Erythroblast (primary cell): Measurements from ENCODE around the gene ACTR2.
"Not testable (repeated sequence)": the region's sequence is repeated elsewhere in the genome, so short reads cannot be mapped to it uniquely, and the experiment has no call there.

Experiments
- DNase-seq, 2 experiments: peaks; one replicate each; lab custom pipeline; 2025; lab: John Stamatoyannopoulos, UW
- GATA1 ChIP-seq: IDR thresholded peaks from 2 replicates; pipeline ENCODE4 v1.6.1; 2011; ENCODE audit warnings: low read depth, mild to moderate bottlenecking, control low read depth, low read length, moderate library complexity
- POLR2A ChIP-seq: IDR thresholded peaks from 2 replicates; pipeline ENCODE4 v1.6.1; 2011; ENCODE audit warnings: mild to moderate bottlenecking, low read length

ACTR2 gene

DNA sequence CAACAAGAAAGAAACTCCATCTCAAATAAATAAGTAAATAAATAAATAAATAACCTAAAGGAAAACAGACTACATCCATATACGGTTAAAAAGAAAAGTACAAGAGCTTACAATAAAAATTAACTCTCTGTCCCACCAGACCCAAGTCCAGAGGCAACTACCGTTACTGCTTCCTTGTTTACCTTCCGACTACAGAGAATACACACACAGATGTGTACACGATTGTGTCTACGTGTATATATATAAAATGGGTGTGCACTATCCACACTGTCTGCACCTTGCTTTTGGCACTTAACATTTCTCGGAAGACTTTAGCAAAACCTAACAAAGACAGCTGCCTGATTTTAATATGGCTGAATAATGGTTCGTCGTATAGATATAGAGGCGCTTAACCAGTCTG is 69.9 kb downstream of the ACTR2 start:
- no peak for DNase-seq
- TF ChIP-seq GATA1 = no peak
- TF ChIP-seq POLR2A = no peak

DNA sequence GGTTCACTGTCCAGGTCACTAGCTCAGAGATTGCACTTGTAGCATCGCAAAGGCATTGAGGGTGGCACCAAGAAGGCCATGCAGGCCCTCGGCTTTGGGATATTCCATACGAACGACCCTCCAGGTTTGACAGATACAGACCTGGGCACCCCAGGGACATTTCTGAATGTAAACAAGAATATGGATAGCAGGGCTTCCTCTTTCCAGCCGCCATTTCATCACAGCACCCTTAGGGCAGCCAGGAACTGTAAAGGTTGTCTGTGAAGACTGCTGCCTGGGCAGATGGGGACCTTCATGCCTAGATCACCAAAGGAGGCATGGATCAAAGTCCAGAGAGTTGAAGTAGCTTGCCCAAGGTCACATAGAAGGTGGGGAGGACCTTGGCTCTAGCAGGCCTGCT is 70.5 kb downstream of the ACTR2 start:
- TF ChIP-seq GATA1 = no peak
- no peak for TF ChIP-seq POLR2A
- no peak for DNase-seq

DNA sequence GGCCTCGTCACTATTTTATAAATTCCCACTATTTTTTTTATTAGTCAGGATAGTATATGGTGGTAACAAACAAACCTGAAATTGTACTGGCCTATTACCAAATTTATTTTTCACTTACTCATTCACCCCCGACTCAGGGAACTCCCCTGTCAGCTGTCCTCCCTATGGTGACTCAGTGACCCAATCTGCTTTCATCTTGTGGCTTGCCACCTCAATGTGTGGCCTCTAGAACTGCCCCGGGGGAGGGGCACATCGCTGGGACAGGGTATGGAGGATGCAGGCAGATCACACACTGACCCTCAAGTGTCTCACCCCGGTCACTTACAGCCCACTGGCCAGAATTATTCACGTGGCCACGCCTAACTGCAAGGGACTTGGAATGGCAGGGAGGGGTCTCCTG is 71.6 kb downstream of the ACTR2 start:
- TF ChIP-seq POLR2A (no peak), GATA1 (no peak)
- peak in 1 of 2 experiments; percentile 12 for DNase-seq

DNA sequence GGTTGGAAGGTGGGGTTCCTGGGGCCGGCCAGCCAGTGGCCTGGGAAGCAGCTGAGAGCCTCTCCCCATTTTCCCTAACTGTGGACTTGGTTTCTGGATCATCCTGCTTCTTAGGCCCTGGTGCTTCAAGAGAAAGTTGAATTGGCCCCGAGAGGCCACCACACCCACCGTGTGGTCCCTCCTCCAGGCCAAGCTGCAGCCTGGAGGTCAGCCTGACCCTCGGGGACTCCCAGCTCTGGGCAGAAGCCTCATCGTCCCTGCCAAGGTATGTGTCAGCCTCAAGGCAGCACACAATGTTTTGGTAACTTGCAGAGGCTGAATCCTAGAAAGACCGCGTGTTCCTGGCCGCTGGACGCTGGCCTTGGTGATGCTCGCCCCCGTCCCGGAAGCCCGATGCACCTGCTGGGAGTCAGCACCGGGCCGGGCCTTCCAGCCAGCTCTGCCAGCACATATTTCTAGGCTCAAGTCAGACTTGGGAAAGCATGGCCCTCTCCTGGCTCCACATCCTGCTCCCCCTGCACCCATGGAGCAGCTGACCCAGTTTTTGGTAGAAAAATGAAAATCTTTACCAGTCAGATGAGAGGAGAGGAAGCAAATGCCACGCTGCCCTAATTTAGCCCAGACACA is 72.6 kb downstream of the ACTR2 start:
- DNase-seq = no peak
- TF ChIP-seq POLR2A = no peak
- no peak for TF ChIP-seq GATA1

DNA sequence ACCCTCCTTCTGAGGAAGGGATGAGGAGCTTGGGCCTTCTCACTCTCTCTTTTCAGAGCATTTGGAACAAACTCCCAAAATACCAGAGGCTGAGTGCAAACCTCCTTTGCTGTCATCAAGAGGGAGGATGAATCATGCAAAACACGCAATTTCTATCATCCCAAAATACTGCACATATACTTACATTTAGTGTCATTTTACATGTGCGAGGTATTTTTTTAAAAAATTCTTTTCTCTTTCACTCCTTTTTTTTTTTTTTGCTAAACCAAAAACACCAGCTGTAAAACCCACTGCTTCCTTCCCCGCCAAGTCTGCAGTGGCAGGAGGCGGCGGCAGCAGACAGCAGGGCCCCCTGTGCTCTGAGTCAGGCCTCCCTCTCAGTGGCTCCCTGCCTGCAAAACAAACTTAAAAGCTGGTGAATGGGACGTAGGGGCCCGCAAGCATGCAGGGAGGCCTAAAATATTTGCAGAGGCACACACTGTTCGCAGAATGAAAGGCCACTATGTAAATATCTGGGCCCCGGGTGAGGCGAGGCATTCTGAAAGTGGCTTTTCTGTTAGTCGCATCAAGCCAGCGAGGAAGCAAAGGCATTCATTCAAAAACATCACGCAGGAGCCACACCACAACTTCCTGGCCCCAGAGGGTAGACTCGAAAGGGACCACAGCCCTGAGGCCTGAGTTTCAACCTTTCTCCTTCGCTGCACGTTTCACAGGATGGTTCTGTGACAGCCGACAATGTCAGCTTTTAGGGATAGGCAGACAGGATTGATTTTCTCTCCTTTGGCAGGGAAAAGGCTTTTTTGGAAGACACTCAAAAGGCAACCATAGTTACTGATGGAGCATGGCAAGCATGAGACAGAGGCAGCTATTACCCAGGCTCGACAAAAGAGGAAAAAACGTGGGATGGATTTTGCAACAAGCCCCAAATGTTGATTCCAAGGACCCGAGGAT is 73.4 kb downstream of the ACTR2 start:
- no peak for TF ChIP-seq GATA1
- no peak for TF ChIP-seq POLR2A
- no peak for DNase-seq

DNA sequence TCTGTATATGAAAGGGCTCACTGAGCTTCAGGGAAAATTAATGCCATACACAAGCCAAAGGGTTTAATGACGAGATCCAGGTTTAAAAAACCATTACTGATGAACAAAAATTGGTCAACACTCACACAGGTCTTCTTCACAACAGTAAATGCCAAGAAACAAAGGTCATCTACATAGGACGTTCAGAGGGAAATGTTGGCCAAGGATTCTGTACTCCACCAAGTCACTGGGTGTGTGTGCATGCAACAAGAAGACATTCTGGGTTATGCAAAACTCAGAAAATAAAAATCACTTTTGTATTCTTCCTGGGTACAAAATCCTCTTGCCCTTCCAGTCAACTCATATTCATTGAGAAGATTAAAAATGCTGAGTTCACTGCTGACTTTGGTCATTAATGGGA is 78.3 kb downstream of the ACTR2 start:
- no peak for TF ChIP-seq GATA1
- TF ChIP-seq POLR2A = no peak
- no peak for DNase-seq

DNA sequence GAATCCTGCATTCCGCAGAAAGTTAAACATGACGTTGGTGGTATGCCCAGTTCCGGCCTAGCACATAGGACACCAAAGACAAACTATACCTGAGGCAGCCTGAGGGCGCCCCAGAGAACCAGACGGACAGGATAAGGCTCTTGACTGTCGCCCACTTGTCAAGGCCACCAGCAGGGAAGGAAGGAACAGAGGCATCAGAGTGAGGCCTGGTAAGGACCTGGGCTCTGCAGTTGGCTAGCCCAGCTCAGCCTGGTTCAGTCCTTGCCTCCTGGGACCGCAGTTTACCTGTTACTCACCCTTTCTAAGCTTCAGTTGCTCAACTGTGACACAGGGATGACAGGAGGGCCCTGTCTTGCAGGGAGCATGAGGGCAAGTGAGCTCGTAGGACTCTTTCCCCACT is 82.1 kb downstream of the ACTR2 start:
- TF ChIP-seq POLR2A = no peak
- no peak for TF ChIP-seq GATA1
- no peak for DNase-seq

DNA sequence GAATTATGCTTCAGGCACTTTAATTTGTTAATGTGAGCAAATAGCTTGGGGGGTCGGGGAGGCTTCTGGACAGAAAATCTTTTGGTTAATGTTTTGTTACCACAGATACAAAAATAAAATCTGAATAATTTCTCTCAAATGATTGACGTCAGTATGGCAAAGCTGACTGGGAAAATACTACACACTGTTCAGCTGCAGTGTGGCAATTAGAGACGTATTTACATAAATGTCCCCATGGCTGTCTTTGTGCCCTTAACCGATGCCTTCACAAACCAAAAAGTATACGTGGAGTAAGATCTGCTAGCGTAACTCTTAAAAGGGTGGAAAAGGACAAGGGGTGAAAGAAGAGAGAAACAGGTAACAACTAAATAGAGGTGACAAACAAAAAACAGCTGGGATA is 83.4 kb downstream of the ACTR2 start:
- no peak for DNase-seq
- TF ChIP-seq GATA1 = no peak
- no peak for TF ChIP-seq POLR2A

DNA sequence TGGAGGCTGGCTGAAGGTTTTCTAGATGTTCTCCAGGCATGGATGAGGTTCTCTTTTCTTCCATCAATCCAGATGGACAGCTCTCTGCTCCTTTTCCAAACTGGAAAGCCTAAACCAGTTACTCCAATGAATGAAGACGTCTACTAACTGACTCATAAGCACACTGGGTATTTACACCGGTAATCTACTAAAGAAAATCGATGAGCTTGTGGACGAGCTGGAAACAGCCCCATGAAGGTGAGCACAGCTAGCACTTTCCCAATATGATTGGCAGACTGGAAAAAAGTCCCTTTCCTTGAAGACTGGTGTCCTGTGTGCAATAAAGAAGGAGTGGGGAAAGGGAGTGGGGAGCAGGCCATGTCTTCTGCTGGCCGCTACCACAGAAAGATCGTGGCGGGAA is 84.0 kb downstream of the ACTR2 start:
- DNase-seq = no peak
- TF ChIP-seq POLR2A (no peak), GATA1 (no peak)

DNA sequence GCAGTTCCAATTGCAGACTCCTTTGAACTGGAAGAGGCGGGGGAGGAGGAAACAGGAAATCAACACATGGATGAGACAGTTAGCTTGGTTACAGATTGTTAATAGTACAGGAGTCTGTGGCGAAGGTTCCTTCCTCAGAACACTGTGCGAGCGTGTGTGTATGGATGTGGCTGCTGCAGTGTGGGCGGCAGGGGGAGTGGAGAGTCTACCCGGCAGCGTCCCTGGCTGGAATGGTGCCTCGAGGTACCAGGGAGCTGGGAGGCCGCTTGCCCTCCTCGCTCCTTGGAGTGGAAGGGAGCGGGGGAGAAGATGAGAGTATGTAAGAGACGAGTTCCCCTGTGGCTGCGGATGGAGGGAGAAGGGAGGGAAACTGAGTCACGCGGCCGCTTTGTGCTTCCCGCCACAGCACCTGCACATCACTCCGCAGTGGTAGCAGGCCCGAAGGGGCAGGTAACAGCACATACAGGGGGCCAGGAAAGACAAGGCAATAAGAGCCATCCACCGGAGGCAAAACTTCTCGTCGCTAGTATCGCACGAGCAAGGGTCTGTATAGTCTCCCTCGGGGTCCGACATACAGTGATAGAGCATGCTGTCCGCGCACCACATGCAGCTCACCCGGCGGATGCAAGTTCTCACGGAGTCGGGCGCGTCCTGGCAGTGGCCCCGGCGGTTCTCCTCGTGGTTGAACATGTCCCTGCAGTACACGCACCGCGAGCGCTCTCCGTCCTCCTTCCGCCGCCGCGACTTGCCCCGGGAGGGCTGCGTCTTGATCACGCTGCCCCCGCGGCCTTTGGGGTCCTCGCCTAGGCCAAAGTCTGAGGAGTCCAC is 85.7 kb downstream of the ACTR2 start:
- no peak for DNase-seq
- TF ChIP-seq POLR2A = no peak
- TF ChIP-seq GATA1 = no peak

DNA sequence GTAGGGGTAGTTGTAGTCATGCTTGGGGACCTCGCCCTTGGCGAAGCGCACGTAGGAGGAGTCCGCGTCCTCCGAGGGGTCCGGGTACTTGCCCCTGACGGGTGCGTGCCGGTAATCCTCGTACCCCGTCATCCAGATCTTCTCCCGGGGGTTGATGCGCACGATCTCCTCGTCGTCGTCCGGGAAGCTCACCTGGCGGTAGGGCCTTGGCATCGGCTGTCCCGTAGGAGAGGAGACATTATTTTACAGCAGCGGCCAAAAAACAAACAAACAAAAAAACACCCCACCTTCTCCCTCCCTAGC is 86.3 kb downstream of the ACTR2 start:
- no peak for TF ChIP-seq POLR2A
- TF ChIP-seq GATA1 = no peak

DNA sequence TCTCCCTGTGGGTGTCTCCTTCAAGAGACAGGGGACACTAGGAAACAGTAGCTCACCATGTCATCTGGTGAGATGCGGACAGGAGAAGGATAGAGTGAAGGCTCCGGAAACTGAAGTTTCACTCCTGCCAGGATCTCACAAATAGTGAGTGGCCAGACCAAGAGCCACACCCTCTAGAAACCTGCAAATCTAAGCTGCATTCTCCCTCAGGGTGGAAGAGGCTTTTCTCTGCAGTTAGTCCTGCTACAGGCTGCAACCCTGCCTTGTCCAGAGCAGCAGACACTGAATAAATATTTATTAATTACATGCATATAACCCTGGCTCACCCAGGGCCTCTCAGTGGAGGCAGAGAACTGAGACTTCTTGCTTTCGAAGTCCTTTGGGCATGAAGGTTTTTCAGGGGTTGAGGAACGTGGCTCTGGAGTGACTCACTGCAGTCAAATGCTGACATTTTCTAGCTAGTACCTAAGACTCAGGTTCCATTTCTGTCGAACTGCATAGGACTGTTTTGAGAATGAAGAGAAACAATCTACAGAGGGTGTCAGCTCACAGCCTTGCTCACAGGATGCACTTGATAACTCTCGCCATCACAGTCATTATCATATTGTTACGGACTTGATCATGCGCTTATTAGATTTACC is 87.3 kb downstream of the ACTR2 start:
- TF ChIP-seq POLR2A = no peak
- TF ChIP-seq GATA1 = no peak
- DNase-seq = no peak

More for the DNA sequence above, 86.3 kb downstream of the ACTR2 start:
- no peak for DNase-seq

DNA sequence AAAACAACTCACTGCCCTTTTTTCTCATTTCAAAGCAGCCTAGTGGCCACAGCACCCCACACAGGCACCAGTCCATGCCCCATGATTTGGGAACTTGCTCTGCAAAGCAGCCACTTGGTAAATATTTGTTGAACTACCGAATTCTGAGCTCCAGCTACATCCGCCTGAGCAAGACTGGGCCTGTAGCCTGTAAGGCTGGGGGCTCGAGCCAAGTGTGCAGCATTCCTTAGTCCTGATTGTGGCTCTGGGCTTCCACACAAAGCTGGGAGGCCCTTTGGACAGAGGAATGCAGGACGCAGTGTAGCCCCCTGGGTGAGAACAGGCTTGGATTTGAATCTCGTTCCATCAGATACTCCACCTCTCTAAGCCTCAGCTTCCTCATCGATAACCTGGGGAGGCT is 88.4 kb downstream of the ACTR2 start:
- no peak for TF ChIP-seq POLR2A
- TF ChIP-seq GATA1 = no peak
- DNase-seq = no peak

DNA sequence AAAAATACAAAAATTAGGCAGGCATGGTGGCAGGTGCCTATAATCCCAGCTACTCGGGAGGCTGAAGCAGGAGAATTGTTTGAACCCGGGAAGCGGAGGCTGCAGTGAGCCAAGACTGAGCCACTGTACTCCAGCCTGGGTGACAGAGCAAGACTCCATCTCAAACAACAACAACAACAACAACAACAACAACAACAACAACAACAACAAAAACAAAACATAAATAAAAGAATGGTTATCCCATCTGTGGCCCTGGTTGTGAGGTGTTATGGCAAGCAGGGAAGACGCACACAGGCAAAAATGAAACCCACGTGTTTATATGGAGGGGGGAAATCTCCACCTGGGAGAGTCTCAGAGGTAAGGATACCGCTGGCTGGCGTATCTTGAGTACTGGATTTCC is 89.7 kb downstream of the ACTR2 start:
- DNase-seq = not testable (repeated sequence)
